G401.6 (cell line): ENCODE measurements around the gene ABCF1.
"Not testable (repeated sequence)": the region's sequence is repeated elsewhere in the genome, so short reads cannot be mapped to it uniquely, and the experiment has no call there.

ENCODE experiments used
- FAIRE-seq: peaks from 2 replicates; lab custom pipeline; 2012; peaks lifted over from hg19 to GRCh38; lab: Jason Lieb, UNC

The ABCF1 gene

DNA sequence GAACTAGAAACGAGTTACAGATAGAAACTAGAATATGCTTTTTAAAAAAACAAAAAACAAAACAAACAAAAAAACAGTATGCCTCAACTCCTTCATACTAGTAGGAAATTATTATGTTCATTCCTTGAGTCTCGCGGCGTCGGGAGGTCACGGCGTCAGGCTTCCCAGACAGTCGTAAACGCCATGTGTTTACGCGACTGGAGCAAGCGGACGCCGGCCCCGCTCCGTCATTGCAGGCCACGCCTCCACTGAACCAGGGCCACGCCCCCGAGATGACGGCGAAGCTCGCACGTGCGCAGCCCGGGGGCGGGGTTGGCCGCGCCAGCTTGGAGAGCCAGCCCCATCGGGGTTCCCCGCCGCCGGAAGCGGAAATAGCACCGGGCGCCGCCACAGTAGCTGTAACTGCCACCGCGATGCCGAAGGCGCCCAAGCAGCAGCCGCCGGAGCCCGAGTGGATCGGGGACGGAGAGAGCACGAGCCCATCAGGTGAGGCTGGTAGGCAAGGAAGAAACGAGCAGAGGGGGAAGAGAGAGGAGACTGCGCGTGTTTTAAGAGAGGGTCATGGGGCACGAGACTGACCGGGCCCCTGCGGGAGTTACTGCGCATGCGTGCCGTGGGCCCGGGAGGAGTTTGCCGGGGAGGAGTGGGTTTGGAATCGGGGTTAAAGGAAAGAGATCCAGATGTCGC is at the start of gene ABCF1:
Gene ABCF1, plus strand, starts transcription at position 368 of the 687 bp plus-strand sequence. Its CDS starts 46 bp downstream, at position 414.
- FAIRE-seq: peak; percentile 96

DNA sequence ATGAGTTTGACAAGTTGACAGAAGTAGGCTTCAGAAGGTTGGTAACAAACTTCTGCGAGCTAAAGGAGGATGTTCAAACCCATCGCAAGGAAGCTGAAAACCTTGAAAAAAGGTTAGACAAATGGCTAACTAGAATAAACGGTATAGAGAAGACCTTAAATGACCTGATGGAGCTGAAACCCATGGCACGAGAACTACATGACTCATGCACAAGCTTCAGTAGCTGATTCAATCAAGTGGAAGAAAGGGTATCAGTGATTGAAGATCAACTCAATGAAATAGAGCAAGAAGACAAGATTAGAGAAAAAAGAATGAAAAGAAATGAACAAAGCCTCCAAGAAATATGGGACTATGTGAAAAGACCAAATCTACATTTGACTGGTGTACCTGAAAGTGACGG is 49.3 kb upstream of the ABCF1 start:
- FAIRE-seq: not testable (repeated sequence)

DNA sequence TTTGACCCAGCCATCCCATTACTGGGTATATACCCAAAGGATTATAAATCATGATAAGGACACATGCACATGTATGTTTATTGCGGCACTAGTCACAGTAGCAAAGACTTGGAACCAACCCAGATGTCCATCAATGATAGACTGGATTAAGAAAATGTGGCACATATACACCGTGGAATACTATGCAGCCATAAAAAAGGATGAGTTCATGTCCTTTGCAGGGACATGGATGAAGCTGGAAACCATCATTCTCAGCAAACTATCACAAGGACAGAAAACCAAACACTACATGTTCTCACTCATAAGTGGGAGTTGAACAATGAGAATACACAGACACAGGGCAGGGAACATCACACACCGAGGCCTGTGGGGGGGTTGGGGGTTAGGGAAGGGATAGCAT is 44.8 kb upstream of the ABCF1 start:
- not testable (repeated sequence) for FAIRE-seq

DNA sequence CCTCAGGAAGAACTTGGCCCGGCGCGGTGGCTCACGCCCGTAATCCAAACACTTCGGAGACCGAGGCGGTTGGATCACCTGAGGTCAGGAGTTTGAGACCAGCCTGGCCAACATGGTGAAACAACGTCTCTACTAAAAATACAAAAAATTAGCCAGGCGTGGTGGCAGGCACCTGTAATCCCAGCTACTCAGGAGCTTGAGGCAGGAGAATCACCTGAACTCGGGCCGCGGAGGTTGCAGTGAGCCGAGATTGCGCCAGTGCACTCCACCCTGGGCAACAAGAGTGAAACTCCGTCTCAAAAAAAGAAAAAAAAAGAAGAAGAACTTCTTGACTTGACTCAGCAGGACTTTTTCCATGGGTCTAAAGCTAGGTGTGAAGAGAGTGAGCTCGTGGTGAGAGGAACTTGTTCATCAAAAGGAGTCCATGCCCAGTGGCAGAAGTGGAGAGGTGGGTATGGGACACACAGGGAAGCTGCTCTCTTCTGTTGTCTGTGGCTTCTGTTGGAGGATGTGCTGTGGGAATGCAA is 41.8 kb upstream of the ABCF1 start:
- not testable (repeated sequence) for FAIRE-seq

DNA sequence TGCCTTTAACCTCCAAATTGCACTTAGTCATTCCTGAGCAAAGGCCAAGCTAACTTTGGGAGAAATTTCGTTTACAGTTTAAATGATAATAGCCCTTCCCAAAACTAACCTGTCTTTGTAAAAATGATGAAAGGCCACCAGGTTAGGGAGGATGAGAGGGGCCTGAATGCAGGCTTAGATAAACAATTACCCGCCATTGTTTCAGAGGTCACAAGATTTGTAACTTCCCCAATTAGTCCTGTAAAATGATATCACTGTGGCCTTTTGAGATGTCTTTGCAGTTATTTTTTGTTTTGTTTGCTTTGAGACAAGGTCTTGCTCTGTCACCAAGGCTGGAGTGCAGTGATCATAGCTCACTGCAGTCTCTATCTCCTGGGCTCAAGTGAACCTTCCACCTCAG is 41.2 kb upstream of the ABCF1 start:
- no peak for FAIRE-seq

DNA sequence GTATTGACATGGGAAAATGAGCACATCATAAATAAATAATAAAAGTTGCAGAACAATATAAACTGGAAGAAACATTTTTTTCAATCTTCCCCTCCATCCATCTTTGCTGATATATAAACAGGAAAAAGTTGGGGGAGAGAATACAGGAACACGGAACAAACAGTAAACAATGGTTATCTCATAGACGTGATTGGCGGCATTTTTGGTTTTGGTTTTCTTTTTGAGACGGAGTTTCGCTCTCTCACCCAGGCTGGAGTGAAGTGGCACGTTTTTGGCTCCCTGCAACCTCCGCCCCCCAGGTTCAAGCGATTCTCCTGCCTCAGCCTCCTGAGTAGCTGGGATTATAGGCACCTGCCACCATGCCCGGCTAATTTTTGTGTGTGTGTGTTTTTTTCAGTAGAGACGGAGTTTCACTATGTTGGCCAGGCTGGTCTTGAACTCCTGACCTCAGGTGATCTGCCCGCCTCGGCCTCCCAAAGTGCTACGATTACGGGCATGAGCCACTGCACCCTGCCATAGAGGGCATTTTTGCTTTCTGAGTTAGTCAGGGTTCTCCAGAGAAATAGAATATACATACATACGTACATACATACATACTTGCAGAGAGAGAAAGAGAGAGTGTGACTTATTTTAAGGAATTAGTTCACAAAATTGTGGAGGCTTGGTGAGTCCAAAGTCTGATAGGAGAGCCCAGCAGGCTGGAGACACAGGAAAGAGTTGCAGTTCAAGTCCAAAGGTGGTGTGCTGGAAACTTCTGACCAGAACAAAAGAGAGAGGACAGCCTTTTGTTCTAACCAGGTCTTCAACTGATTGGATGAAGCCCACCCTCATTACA is 37.6 kb upstream of the ABCF1 start:
- FAIRE-seq: no peak

DNA sequence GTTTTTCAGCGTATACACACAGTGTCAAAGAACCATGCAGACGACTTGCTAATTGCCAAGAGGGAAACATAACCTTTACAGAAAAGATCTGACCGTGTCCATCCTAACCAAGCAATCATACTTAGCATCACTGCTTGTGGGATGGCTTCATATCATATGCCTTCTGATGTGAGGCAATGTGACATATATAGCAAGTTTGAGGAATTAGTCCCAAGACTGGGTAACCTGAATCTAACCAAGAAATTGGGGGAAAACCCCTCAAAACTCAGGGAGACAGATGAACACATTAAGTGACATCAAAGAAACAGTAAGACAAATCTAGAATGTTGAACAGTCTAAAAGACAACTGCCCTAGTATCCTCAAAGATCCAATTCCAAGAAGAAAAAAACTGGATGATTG is 33.3 kb upstream of the ABCF1 start:
- FAIRE-seq: no peak

DNA sequence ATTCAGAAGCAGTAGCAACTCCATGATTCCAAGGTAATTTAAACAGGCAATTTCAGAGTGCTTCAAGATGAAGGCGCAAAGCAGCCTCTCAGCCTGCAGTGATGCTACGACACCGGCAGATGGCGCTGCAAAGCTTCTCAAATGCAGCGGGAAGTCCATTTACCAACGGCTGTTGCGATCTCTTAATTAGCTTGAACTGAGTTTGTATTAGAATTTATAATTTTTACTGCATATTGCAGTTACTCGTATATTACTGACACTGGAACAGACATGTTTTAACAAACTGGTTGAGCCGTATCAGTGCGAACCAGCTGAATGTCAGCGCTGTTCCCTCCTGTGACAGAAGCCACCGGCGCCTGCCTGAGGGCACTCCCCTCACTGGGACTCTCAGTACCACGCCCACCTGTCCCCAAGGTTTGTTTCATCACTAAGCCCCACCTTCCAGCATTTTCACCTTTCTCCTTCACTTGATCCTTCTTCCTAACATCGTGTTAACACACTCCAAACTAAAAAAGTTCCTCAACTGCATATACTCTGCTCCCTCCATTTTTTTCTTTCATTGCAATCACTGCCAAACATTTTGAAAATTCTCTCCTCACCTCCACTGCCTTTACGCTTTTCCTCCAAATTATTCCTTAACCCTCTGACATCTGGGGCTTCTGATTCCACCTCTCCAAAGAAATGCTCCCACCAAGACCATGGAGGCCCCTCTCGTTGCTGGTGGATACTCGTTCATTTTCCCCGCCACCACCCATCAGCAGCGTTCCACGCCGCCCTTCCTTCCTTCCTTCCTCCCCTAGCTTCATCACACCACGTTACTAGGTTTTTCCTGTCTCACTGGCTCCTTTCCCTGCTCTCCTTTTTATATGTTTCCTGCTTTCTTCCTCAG is 29.5 kb upstream of the ABCF1 start:
- peak; percentile 95 for FAIRE-seq

DNA sequence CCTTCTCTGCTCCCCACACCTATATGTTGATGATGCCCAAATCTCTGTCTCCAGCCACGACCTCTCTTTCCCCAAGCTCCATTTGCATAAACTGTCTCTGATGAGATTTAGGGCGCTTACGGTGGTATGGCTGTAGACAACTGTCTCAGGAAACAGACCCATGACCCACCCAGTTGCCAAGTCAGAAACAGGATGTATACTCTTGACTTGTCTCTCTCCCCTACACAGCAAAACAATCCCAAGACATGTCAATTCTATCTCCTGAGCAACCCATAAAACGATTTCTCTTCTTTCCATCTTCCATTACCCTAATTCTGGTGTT is 28.9 kb upstream of the ABCF1 start:
- FAIRE-seq: no peak

DNA sequence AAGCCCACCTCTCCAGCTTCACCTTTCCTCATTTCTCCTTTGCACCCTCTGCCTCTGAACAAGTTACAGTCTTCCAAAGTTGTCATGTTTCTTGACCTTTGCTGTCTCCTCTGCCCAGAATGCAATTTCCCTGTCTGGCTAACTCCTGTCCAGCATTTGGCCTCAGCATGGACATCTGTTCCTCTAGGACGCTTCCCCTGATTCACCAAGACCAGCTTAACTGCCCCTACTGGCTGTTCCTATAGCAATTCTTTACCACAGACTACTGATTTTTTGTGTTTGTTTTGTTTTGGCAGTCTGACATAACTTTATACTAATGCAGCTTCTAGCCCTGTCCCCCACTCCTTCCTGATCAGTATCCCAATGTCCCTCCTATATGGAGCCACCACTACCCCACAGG is 28.3 kb upstream of the ABCF1 start:
- no peak for FAIRE-seq

DNA sequence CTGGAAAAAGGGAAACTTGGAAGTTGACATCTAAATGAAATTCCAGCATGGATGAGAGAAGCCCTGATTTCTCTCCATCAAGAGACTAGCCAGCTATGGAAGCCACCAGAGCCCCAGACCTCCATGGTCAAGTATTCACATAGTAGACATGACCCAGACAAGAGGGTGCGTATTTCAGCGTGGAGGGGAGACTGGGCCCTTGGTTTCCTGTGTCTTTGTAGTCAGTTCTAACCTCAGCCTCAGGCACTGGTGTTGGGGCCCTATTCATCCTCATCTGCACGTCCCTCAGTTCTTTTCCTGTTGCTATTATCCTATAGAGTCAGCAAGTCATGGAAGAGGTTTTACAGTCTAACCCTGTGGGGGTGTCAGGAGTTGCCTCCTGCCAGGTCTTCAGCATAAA is 27.4 kb upstream of the ABCF1 start:
- FAIRE-seq: no peak

DNA sequence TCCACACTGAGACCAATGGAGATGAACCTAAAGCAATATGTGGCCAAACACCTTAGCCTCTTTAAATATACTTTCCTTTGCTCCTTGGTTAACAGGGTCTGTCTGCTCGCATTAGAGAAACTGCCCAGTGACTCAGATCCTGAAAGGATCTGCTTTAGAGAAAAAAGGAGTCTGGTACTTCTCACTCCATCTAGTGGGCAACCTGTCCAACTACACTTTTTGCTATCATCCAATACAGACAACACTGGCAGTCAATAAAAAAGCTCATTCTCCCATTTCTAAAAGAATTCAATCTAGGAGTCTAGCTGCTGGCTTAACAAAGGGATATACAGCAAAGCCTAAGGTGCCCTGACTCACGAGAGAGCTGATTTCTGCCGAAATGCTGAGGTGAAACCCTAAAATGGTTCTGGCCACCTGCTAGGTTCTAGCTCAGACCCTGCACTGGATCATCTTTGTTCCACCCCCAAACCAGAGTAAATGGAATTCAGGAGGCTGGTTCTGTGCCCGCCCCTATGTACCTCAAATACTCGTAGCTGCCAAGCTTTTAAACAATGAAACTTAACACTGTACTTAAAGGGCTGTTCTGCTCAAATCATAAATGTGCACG is 26.5 kb upstream of the ABCF1 start:
- peak; percentile 96 for FAIRE-seq

DNA sequence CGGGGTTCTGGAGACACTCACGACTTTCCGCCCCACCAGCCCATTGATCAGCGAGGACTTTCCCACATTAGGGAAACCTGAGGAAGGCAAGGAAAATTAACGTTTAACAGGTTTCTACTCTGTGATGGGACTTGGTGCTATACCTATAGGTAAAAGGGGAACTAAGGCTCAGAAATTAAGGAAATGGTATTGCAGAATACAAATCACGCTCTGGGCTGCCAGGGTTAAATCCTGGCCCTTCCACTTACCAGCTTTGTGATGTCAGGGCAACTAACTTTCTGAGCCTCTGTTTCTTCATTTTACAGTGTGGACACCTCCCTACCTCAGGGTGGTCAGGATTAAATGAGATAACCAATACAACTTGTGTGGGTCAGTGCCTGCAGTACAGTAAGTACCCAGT is 23.8 kb upstream of the ABCF1 start:
- FAIRE-seq: no peak

DNA sequence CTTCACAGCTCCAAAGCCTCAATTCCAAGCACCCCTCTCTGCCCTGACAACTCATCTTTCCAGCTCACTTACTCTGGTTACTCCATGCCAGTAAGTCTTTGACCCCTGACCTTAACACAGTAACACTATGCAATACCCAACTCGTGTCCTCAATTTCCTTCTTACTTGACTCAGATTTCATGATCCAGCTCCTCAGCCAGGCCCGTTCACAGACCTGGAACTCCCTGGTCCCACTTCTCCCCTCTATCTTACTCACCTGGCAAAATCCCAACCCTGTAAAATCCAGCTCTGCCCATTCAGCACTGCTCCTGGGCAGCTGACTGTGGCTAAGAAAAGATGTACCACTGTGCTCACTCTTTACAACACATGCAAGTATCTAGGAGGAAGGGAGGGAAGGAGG is 22.9 kb upstream of the ABCF1 start:
- FAIRE-seq: no peak

DNA sequence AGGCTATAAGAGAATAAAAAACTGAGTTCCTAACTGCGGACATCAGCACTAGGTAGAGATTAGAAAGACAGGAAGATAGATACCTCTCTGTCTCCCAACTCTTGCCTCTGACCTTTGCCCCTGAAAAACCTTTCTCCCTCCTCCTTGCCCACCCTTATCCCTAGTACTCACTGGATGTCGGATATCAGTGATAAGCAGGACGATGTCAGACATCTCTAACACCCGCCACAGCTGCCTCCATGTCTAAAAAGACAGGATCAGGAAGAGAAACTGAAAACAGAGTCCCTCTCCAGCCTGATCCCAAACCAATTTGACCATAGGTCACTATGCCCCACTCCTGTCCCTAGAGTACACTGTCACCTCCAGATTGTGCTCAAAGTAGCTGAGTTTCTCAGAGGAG is 16.8 kb upstream of the ABCF1 start:
- FAIRE-seq: no peak

DNA sequence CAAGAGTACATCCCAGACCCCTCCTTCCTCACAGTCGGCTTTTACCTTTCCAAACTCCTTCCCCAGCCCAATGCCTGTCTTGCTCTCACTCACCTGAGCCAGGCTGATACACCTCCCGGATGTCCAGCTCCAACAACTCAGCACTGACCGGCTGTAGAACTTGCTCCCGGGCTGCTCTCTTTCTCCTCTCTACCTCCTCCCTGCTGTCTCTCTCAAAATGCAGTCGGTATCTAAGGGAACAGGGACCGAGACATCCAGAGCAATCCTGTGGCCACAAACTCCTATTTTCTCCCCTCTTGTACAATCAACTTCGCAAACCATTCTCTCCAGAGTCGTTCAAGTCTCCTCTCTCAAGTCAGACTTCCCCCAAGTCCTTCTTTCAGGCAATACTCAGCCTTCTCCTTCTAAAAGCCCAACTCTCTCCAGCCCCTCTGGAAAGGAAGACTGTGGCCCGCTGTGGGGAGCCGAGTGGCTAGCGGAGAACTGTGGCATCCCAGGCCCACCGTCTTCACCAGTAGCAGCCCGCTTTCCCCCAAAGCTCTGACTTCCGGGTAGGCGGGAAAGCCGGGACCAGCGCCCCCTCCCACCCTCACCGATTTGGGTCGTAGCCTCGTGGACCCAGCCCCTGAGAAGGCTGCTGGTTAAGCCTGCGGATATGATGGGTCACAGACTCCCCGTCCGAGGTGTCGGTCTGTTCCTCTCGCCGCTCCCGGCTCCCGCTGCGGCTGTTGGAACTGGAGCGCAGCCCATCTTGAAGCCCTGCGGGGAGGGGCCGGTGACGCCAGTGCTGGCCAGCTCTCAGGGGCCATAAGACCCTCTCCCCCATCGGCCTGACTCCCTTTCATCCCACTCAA is 16.1 kb upstream of the ABCF1 start:
- no peak for FAIRE-seq

DNA sequence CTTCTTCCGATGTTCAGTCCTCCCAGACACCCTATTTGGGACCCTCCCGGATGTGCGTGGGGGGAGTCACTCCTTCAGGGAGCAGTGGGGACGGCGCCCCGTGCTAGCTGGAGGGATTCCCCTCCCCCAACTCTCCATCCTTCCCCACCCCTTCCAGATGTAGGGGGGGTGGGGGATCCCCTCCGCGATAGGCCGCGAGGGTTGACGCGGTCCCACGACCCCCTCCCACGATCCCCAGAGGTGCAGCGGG is 15.5 kb upstream of the ABCF1 start:
- FAIRE-seq: no peak

DNA sequence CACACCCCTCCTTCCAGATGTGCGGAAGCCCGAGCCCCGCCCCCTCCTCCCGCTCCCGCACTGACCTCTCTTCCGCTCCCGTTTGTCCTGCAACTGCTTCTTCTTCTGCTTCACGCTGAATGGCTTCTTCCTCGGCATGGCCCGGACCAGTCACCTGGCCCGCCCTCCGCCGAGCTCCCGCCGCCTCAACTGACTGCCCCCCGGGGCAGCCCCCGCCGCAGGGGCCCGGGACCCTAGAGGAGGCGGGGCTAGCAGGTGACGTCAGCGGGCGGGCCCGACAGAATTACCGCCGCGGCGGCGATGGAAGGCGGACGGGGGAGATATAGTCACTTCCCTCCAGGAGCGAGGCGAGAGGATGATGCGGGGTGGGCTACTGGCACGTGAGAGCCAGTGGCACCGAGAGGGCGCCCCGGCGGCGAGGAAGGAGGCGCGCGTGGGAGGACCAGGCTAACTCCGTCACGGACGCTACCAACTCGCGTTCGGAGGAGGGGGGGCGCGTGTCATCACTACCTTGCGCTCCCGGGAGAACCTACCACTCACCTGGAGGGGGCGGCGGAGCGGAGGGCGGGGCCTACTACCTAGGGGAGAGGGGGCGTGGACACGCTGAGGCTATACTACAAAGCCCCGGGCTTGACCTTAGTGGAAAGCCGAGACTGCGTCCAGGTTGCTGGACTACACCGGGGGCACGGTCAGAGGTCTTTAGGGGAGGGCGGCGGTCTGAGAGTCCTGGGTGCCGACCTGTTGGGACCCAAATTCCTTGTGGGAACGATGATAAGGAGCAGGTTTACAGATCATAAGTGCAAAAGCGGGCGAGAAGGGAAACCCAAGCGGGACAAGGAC is 15.0 kb upstream of the ABCF1 start, which contains the start of gene GNL1:
Gene GNL1, minus strand, starts transcription at position 424 of the 840 bp plus-strand sequence. Its CDS starts 286 bp downstream, at position 138.
- FAIRE-seq: peak; percentile 11

DNA sequence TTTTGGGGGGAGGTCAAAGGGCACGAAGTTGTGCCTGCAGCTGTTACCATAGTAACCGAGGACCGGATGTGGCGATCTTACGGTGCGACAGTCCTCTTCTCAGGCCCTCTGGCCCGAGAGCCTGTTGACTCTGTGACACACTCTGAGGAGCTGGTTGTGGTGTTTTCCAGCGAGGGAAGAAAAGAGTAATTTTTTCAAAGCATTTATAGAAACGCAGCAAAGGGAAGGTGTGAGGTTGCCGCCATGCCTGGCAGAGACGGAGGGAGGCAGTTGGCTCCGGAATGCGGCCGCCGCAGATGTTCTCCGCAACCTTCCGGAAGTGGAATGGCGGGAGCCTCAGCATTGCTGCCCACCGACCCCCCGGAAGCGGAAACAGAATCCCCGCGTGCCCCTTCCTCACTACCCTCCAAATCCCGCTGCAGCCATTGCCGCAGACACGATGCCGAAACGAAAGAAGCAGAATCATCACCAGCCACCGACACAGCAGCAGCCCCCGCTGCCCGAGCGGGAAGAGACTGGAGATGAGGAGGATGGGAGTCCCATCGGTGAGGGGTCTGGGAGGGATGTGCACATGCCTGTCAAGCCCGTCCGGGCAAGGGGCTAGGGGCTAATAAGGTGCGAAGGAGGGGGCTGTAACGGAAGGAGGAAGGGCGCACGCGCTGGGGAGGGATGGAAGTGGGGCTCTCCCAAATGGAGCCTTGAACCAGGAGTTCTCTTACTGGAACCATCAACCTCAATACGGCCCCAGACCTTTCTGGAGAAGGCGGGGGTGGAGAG is 14.1 kb upstream of the ABCF1 start, which contains the start of gene PRR3:
Gene PRR3, plus strand, starts transcription at position 390 of the 777 bp plus-strand sequence. Its CDS starts 50 bp downstream, at position 440.
- no peak for FAIRE-seq

DNA sequence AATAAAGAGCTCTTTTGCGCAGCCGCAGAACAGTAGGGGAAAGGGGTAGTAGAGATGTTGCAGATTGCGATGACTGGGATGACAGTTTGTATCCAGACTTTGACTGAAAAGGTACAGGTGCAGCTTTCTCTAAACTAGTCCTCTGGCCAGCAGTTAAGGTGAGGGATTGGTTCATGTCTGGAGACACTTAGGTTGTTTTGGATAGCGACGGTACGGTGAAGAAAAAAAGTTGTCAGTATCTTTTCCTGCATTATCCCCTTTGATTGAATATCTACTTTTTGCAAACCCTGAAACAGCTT is 13.6 kb upstream of the ABCF1 start:
- no peak for FAIRE-seq
